GM12801 (cell line): Measurements from ENCODE around the gene SERP2.

Experiments used
- TF ChIP-seq, protein P1 (sequence below): IDR thresholded peaks from one replicate; pipeline ENCODE4 v1.5.1; 2011; ENCODE audit warnings: control low read depth; ENCODE audit not compliant: insufficient read length; ENCODE audit errors: extremely low read depth

SERP2 gene

DNA sequence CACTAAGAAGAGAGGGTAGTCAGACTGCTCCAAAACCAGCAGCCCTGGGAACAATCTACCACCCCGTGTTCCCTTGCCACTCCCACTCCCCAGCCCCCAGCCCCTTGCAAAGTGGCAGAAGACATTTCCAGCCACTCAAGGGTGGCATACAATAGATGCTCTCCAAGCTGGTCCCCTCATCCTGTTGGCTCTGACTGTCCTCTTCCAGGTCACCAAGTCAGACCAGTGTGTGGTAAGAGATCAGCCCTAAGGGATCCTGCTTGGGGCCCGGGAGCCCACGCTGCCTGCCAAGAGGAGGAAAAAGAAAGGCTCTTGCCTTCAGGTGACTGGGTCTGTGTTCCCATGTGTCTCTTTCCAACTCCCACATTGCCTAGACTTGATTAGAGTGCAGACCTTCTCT is 25.0 kb downstream of the SERP2 start:
- TF ChIP-seq, protein P1, sequence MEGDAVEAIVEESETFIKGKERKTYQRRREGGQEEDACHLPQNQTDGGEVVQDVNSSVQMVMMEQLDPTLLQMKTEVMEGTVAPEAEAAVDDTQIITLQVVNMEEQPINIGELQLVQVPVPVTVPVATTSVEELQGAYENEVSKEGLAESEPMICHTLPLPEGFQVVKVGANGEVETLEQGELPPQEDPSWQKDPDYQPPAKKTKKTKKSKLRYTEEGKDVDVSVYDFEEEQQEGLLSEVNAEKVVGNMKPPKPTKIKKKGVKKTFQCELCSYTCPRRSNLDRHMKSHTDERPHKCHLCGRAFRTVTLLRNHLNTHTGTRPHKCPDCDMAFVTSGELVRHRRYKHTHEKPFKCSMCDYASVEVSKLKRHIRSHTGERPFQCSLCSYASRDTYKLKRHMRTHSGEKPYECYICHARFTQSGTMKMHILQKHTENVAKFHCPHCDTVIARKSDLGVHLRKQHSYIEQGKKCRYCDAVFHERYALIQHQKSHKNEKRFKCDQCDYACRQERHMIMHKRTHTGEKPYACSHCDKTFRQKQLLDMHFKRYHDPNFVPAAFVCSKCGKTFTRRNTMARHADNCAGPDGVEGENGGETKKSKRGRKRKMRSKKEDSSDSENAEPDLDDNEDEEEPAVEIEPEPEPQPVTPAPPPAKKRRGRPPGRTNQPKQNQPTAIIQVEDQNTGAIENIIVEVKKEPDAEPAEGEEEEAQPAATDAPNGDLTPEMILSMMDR: no peak

DNA sequence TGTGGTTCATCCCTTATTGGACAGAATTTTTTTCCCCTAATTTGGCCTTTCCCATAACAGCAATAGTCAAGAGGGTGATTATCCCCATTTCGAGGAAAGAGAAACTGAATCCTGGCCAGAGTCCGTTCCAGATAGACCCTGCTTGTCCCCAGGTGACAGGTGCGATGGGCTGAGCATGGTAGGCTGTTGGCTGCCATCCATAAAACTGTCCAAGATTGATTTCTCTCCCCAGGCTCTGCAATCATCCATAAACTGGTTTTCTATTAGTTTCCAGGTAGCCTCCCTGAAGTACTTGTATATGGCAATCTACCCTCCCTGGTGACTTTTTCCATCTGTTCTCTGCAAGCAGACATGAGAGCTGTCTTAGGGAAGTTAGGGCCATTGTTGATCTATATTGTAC is 25.4 kb downstream of the SERP2 start:
- TF ChIP-seq, protein P1: no peak

DNA sequence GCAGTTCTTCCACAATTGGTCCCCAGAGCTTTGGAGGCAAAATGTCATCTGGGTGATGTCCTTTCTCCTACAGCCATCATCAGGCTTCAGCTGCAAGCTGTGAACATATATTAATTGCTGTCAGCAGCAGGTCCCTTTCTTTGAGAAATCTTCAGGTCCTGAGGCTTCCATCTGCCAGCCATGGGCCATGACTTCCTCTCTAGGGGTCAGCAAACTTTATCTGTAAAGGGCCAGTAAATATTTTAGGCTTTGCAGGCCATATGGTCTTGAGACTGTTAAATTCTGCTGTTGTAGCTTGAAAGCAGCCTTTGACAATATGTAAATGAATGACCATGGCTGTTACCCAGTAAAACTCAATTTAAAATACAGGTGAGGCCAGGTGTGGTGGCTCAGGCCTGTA is 27.1 kb downstream of the SERP2 start:
- TF ChIP-seq, protein P1: no peak

DNA sequence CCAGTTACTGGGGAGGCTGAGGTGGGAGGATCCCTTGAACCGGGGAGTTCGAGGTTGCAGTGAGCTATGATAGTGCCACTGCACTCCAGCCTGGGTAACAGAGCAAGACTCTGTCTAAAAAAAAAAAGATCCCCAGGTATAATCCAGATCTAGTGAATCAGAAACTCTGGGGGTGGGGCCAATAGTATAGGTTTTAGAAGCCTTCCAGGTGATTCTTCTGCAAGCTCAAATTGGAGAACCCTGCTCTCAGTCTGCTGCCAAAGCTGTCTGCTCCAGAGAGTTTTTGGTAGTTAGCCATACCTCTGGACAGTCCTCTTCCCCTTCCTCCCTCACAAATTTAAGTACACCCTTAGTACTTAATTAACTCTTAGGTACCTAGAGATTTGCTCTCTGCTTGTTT is 28.0 kb downstream of the SERP2 start:
- TF ChIP-seq, protein P1: no peak

DNA sequence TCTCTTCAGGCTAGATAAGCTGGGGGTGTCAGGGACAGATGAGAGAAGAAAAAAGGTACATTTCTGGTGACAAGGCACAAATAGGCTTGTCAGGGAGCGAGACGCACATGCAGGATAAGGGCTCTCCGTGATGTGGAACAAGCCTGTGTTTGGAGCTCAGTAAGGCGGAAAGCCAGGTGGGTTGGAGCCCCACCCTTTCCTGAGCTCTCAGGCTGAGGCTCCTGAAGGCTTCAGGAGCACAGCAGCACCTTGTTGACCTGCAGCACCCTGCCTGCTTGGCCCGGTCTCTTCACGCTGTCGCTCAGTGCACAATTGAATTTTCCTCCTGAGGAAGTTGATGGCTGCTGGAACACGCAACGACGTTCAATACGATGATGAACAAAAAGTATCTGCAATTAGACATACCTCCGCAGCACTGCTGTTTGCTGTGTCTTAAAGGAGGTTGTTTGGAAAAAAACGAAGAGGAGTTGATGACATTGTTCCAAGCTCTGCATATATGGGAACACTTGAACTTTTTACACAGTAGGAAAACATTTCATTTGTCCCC is 29.3 kb downstream of the SERP2 start:
- TF ChIP-seq, protein P1: no peak

DNA sequence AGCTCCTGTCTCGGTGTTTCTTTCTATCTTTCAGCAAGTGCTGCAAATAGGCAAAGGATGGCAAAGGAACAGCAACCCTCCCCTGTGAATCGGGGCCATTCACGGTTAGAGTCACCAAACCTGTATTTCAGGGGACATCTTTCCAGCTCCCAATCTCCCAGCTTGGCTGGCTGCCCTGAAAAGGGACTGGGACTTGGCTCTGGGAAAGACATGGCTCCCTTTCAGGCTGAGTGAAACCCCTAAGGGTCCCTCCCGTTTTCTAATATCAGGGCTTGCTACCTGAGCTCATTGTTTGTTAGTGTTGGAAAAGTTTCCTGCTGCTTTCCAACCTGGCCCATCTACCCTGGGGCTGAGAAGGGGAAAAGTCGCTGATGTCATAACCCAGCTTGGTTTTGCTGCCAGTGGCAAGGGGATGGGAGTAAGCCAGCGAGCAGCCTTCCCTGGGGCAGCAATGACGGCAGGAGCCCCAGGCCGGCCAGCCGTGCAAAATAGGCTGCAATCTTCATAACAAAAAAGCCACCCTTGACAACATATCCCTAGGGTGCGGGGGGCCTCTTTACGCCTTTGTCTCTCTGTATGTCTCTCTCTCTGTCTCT is 29.9 kb downstream of the SERP2 start:
- TF ChIP-seq, protein P1: no peak

DNA sequence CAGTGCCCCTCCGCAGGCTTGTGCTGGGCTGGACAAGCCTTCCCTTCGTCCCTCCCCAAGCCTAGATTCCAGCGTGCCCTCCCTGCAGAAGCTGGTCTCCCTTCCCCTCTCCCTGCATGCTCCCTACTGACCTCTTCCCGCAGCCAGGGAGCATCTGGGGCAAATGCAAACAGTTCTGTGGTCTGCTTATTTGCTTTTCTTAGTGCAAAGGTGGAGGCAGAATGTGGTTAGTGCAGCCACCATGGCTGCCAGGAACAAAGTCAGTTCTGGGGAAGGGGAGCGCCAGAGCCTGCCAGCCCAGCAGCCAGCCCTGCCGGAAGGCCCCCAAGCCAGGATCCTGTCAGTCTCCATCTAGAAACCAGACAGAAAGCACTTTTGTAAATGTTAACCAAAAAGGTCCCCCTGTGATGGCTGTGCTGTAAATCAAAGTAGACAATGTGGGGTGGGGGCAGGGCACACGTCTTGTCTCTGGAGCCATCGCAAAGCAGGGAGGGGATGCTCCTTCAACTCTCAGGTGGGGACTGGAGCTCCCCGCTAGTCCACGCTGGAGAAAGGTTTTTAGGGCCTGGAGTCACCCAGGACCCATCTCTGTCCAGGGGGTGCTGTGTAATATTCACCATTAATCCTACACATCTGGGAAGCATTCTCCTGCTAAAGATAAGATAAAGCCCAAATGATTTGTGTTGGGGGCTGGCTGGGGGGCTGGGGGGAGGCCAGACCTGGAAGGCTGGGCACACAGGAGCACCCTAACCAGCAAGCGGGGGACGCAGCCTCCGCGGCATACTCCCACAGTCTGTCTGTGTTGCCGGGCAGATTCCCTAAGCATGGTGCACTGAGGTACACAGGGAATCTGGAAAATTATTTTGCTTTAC is 30.9 kb downstream of the SERP2 start:
- TF ChIP-seq, protein P1: no peak
